Endothelial cell of hepatic sinusoid (primary cell): ENCODE results near the gene TAF5L.
"Not testable (repeated sequence)": the region's sequence is repeated elsewhere in the genome, so short reads cannot be mapped to it uniquely, and the experiment has no call there.

Experiments
- in situ Hi-C: cut with HindIII; loops from 2 replicates; pipeline ENCODE4 v1.10.0; 2017; ENCODE audit warnings: low sequenced_read_pairs

The TAF5L gene

GRCh38 chr1:229578168-229579058 lies 47.5 kb downstream of the TAF5L start:
- in situ Hi-C loops = no loop called here

GRCh38 chr1:229574679-229575442 lies 51.1 kb downstream of the TAF5L start:
- in situ Hi-C loops = no loop called here

- in situ Hi-C loops = no loop called here
Measured at GRCh38 chr1:229572286-229572685, 53.6 kb downstream of the TAF5L start.

- in situ Hi-C loops = no loop called here
Measured at GRCh38 chr1:229570891-229571516, 54.9 kb downstream of the TAF5L start.

GRCh38 chr1:229570305-229570704 lies 55.6 kb downstream of the TAF5L start:
- in situ Hi-C loops = no loop called here

GRCh38 chr1:229567109-229567868 lies 58.6 kb downstream of the TAF5L start:
- in situ Hi-C loops = no loop called here

- in situ Hi-C loops = loop anchor here (5.0 kb wide), 1 partner anchor 59 kb away; no protein-coding TSS in a partner anchor
Measured at GRCh38 chr1:229563701-229564100, 62.2 kb downstream of the TAF5L start.

- in situ Hi-C loops = loop anchor here (5.0 kb wide), 1 partner anchor 59 kb away; no protein-coding TSS in a partner anchor
Measured at GRCh38 chr1:229563241-229563640, 62.7 kb downstream of the TAF5L start.

GRCh38 chr1:229562686-229563085 lies 63.2 kb downstream of the TAF5L start:
- in situ Hi-C loops = loop anchor here (5.0 kb wide), 1 partner anchor 60 kb away; no protein-coding TSS in a partner anchor

- in situ Hi-C loops = loop anchor here (5.0 kb wide), 1 partner anchor 61 kb away; no protein-coding TSS in a partner anchor
Measured at GRCh38 chr1:229561141-229561540, 64.8 kb downstream of the TAF5L start.

- in situ Hi-C loops = loop anchor here (5.0 kb wide), 1 partner anchor 62 kb away; no protein-coding TSS in a partner anchor
Measured at GRCh38 chr1:229560124-229560523, 65.8 kb downstream of the TAF5L start.

- in situ Hi-C loops = not testable (repeated sequence)
Measured at GRCh38 chr1:229559336-229559801, 66.6 kb downstream of the TAF5L start.

- in situ Hi-C loops = no loop called here
Measured at GRCh38 chr1:229558460-229559335, 67.2 kb downstream of the TAF5L start, which contains the start of gene ABCB10. ABCB10 (minus strand) TSS chr1:229558707; CDS start chr1:229558652, 55 bp downstream.

- in situ Hi-C loops = no loop called here
Measured at GRCh38 chr1:229557913-229558414, 68.0 kb downstream of the TAF5L start.

GRCh38 chr1:229557200-229557850 lies 68.6 kb downstream of the TAF5L start:
- in situ Hi-C loops = no loop called here

GRCh38 chr1:229554886-229555621 lies 70.9 kb downstream of the TAF5L start:
- in situ Hi-C loops = no loop called here

- in situ Hi-C loops = no loop called here
Measured at GRCh38 chr1:229553621-229554130, 72.2 kb downstream of the TAF5L start.
